Measurements from ENCODE around the gene IER5.

The IER5 gene

GRCh38 chr1:181135815-181136737 lies 47.6 kb downstream of the IER5 start:
- peak; percentile 56 for DNase-seq

DNA sequence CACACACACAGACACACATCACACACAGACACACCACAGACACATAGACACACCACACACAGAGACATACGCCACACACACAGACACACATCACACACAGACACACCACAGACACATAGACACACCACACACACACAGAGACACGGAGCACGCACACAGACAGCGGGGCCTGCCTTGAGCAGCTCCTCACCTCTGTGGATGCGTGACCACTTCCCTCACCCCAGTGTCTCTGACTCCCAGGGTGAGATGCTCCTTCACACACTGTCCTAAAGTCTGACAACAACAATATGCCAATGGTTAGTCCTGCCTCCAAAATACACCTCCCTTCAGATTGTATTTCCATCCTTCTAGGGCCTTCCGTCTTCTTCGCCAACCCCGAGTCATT lies 48.2 kb downstream of the IER5 start:
- DNase-seq, result no peak

DNA sequence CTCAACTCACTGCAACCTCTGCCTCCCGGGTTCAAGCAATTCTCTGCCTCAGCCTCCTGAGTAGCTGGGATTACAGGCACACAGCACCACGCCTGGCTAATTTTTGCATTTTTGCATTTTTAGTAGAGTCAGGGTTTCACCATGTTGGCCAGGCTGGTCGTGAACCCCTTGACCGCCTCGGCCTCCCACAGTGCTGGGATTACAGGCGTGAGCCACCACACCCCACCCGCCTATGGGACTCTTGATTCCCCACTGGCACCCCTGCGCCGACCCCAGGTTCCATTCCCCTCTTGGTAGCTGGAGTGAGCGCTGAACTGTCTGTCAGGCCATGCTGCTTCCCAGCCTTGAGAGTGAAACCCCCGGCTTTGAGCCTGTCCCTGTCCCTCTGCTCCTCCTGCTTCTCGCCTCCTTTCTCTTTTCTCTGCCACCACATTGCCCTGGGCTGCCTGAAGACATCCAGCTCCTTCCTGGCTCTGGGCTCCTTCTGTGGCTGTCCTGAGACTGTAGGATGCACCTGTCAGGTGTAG lies 48.8 kb downstream of the IER5 start:
- DNase-seq, result no peak

DNA sequence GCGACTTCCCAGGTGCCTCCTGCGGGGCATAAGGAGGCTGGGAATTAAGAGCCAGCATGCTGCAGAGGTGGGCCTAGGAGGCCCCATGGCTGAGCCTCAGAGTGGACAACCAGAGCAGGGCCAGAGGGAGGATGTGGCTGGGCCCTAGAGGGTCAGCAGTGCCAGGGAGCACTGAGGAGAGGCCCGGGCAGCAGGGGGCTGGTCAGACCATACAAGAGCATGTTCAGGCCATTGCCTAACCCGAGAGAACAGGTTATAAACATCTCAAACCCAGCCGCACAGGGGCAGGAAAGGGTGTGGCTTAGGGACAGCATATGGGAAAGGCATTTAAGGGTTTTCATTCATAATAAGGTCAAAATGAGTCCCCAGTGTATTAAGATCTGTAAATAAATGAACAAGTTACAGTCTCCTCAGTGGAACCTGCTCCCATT lies 51.1 kb downstream of the IER5 start:
- DNase-seq, result no peak

- DNase-seq, result no peak
Observed at GRCh38 chr1:181140398-181140797, 51.9 kb downstream of the IER5 start.

- no peak for DNase-seq
Observed at GRCh38 chr1:181140891-181141290, 52.4 kb downstream of the IER5 start.

DNA sequence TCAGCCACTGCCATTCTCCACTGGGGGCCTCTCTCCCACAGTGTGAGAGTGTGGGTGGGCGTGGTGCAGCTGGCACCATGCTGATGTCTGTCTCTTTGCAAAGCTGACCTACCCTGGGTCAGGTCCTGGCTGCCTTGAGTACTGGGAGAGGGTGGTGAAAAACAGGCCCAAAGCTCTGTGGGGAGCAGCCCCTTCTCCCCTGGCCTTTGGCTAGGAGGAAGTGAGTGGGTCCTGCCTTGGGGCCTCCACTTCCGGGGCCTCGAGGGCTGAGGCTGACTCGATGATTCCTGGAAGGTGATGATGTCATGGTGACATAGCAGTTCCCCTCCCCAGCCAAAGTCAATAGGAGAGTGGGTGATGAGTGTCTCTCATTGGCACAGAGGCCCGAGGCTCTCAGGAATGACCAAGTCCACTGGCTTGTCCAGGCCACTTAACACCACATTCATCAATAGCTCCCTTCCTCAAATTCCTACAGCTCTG lies 53.0 kb downstream of the IER5 start:
- DNase-seq, result peak; percentile 41

Measured in DMS53 (cell line).